ENCODE data around the gene ST8SIA5. TPM values are rescaled to one million over a fixed set of nuclear protein-coding genes. Genes with fewer than 3 reads are reported as not detected.

Gene ST8SIA5
- total RNA-seq, 1 experiment from 2014 or later, result 0.54 TPM

DNA sequence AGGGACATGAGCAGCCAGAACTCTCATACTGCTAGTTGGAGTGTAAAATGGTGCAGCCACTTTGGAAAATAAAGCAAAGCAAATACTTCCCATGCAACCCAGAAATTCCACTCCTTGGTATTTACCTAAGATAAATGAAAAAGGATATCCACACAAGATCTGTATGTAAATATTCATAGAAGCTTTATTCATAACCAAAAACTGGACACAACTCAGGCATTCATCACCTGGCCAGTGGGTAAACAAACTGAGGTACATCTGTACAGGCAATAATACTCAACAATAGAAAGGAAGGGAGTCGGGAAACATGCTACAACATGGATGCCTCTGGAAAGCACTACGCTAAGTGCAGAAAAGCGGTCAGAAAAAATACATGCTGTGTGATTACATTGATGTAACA lies 97.4 kb downstream of the ST8SIA5 start:
- ChIA-PET CTCF (no interaction called here), POLR2A (no interaction called here), RAD21 (ENCODE audit: low non-redundant PET in 1 of 2, low total read pairs in 2 of 2, uncharacterized antibody in 2 of 2, unreplicated experiment in 2 of 2) (interaction anchor here in 1 of 2 experiments (0.7 kb wide), 1 partner anchor 19 kb away, joined by 4 read pairs; no protein-coding TSS in a partner anchor)
- TF ChIP-seq, protein P1, sequence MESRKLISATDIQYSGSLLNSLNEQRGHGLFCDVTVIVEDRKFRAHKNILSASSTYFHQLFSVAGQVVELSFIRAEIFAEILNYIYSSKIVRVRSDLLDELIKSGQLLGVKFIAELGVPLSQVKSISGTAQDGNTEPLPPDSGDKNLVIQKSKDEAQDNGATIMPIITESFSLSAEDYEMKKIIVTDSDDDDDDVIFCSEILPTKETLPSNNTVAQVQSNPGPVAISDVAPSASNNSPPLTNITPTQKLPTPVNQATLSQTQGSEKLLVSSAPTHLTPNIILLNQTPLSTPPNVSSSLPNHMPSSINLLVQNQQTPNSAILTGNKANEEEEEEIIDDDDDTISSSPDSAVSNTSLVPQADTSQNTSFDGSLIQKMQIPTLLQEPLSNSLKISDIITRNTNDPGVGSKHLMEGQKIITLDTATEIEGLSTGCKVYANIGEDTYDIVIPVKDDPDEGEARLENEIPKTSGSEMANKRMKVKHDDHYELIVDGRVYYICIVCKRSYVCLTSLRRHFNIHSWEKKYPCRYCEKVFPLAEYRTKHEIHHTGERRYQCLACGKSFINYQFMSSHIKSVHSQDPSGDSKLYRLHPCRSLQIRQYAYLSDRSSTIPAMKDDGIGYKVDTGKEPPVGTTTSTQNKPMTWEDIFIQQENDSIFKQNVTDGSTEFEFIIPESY (IDR thresholded peaks at IDR 0.05; ENCODE audit: extremely low read depth, insufficient replicate concordance, low read length), result no peak
- no peak for TF ChIP-seq YY1 (IDR thresholded peaks at IDR 0.05; ENCODE audit: extremely low read depth, insufficient replicate concordance, low read depth, low read length)
- TF ChIP-seq, protein P2, sequence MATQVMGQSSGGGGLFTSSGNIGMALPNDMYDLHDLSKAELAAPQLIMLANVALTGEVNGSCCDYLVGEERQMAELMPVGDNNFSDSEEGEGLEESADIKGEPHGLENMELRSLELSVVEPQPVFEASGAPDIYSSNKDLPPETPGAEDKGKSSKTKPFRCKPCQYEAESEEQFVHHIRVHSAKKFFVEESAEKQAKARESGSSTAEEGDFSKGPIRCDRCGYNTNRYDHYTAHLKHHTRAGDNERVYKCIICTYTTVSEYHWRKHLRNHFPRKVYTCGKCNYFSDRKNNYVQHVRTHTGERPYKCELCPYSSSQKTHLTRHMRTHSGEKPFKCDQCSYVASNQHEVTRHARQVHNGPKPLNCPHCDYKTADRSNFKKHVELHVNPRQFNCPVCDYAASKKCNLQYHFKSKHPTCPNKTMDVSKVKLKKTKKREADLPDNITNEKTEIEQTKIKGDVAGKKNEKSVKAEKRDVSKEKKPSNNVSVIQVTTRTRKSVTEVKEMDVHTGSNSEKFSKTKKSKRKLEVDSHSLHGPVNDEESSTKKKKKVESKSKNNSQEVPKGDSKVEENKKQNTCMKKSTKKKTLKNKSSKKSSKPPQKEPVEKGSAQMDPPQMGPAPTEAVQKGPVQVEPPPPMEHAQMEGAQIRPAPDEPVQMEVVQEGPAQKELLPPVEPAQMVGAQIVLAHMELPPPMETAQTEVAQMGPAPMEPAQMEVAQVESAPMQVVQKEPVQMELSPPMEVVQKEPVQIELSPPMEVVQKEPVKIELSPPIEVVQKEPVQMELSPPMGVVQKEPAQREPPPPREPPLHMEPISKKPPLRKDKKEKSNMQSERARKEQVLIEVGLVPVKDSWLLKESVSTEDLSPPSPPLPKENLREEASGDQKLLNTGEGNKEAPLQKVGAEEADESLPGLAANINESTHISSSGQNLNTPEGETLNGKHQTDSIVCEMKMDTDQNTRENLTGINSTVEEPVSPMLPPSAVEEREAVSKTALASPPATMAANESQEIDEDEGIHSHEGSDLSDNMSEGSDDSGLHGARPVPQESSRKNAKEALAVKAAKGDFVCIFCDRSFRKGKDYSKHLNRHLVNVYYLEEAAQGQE (IDR thresholded peaks at IDR 0.05; ENCODE audit: low read depth), result no peak
- TF ChIP-seq CEBPB (IDR thresholded peaks at IDR 0.05; ENCODE audit: low read depth), result no peak
- TF ChIP-seq, protein P3, sequence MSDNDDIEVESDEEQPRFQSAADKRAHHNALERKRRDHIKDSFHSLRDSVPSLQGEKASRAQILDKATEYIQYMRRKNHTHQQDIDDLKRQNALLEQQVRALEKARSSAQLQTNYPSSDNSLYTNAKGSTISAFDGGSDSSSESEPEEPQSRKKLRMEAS (IDR thresholded peaks at IDR 0.05), result no peak
- TF ChIP-seq SP1 (IDR thresholded peaks at IDR 0.05; ENCODE audit: low read depth), result no peak
- TF ChIP-seq JUND (IDR thresholded peaks at IDR 0.05), result no peak
- no peak for TF ChIP-seq EZH2 (IDR thresholded peaks at IDR 0.05)
- TF ChIP-seq, protein P4, sequence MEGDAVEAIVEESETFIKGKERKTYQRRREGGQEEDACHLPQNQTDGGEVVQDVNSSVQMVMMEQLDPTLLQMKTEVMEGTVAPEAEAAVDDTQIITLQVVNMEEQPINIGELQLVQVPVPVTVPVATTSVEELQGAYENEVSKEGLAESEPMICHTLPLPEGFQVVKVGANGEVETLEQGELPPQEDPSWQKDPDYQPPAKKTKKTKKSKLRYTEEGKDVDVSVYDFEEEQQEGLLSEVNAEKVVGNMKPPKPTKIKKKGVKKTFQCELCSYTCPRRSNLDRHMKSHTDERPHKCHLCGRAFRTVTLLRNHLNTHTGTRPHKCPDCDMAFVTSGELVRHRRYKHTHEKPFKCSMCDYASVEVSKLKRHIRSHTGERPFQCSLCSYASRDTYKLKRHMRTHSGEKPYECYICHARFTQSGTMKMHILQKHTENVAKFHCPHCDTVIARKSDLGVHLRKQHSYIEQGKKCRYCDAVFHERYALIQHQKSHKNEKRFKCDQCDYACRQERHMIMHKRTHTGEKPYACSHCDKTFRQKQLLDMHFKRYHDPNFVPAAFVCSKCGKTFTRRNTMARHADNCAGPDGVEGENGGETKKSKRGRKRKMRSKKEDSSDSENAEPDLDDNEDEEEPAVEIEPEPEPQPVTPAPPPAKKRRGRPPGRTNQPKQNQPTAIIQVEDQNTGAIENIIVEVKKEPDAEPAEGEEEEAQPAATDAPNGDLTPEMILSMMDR (IDR thresholded peaks at IDR 0.05 in 2 of 3, conservative IDR thresholded peaks at IDR 0.05 in 1 of 3; ENCODE audit: borderline replicate concordance in 1 of 3, insufficient read depth in 1 of 3, low read depth in 2 of 3, low read length in 2 of 3), result no peak
- no peak for TF ChIP-seq ELF1 (IDR thresholded peaks at IDR 0.05; ENCODE audit: borderline replicate concordance, low read depth)
- TF ChIP-seq FOSL1 (IDR thresholded peaks at IDR 0.05; ENCODE audit: low read depth), result no peak
- TF ChIP-seq, protein P5, sequence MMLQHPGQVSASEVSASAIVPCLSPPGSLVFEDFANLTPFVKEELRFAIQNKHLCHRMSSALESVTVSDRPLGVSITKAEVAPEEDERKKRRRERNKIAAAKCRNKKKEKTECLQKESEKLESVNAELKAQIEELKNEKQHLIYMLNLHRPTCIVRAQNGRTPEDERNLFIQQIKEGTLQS (IDR thresholded peaks at IDR 0.05), result no peak
- no peak for TF ChIP-seq TCF7L2 (IDR thresholded peaks at IDR 0.05; ENCODE audit: borderline replicate concordance, extremely low read depth, insufficient read depth, insufficient read length)
- TF ChIP-seq SRF (IDR thresholded peaks at IDR 0.05; ENCODE audit: low read depth), result no peak
- TF ChIP-seq SIN3A (IDR thresholded peaks at IDR 0.05; ENCODE audit: low read depth), result no peak
- no peak for TF ChIP-seq CBX3 (IDR thresholded peaks at IDR 0.05; ENCODE audit: low read depth)
- TF ChIP-seq EGR1 (IDR thresholded peaks at IDR 0.05; ENCODE audit: low read depth), result no peak
- no peak for TF ChIP-seq ZFX (IDR thresholded peaks at IDR 0.05)
- no peak for TF ChIP-seq EZH2phosphoT487 (IDR thresholded peaks at IDR 0.05; ENCODE audit: borderline replicate concordance)
- Histone ChIP-seq H3K9ac (ENCODE audit: low read length) (no peak overlapping the region), H3K9me2 (ENCODE audit: insufficient read depth) (no peaks in the 10 kb centered on the region), H4K20me1 (ENCODE audit: insufficient read depth) (no peaks in the 10 kb centered on the region), H3K27me3 (ENCODE audit: insufficient read depth, low read length) (no peaks in the 10 kb centered on the region), H2AFZ (ENCODE audit: low read depth, low read length, poor library complexity, severe bottlenecking) (no peak overlapping the region), H3K4me1 (ENCODE audit: control insufficient read depth in 1 of 2, insufficient read depth in 2 of 2, low read length in 2 of 2) (no peaks in the 10 kb centered on the region), H3K27ac (ENCODE audit: low read depth, low read length) (no peak overlapping the region), H3K4me2 (ENCODE audit: low read length) (no peak overlapping the region), H3K79me2 (ENCODE audit: insufficient read depth, low read length) (no peaks in the 10 kb centered on the region), H3K4me3 (replicated peaks in 1 of 2; ENCODE audit: low read depth in 1 of 2, low read length in 2 of 2) (no peak overlapping the region), H3K9me3 (ENCODE audit: control insufficient read depth in 1 of 2, insufficient read depth in 1 of 2, low read depth in 1 of 2, low read length in 2 of 2) (no peaks in the 10 kb centered on the region), H3K36me3 (ENCODE audit: control insufficient read depth in 1 of 2, insufficient read depth in 2 of 2, low read length in 2 of 2) (no peaks in the 10 kb centered on the region)
- DNase-seq (ENCODE audit: low read depth, low spot score), result no peak
- intact Hi-C loops (cut with micrococcal nuclease), result no loop called here
- no peak for ATAC-seq
- no TSS peak for BruUV-seq (replicated peaks)

All from HCT116 (cell line).